ENCODE results near the gene TEX101.
"Not testable (repeated sequence)": the region's sequence is repeated elsewhere in the genome, so short reads cannot be mapped to it uniquely, and the experiment has no call there.

The TEX101 gene, protein sequence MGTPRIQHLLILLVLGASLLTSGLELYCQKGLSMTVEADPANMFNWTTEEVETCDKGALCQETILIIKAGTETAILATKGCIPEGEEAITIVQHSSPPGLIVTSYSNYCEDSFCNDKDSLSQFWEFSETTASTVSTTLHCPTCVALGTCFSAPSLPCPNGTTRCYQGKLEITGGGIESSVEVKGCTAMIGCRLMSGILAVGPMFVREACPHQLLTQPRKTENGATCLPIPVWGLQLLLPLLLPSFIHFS

GRCh38 chr19:43414554-43414953 lies at the start of gene TEX101:
Gene TEX101 (plus strand): TSS chr19:43414890. CDS start chr19:43415920, 1,030 bp downstream.
- no peak for DNase-seq (ENCODE audit: low spot score)

- not testable (repeated sequence) for DNase-seq (ENCODE audit: low spot score)
These were observed 49.0 kb upstream of the TEX101 start for GRCh38 chr19:43365677-43366076.

GRCh38 chr19:43367822-43368221 lies 46.9 kb upstream of the TEX101 start:
- DNase-seq (ENCODE audit: low spot score), result no peak

GRCh38 chr19:43368897-43369296 lies 45.8 kb upstream of the TEX101 start:
- not testable (repeated sequence) for DNase-seq (ENCODE audit: low spot score)

DNA sequence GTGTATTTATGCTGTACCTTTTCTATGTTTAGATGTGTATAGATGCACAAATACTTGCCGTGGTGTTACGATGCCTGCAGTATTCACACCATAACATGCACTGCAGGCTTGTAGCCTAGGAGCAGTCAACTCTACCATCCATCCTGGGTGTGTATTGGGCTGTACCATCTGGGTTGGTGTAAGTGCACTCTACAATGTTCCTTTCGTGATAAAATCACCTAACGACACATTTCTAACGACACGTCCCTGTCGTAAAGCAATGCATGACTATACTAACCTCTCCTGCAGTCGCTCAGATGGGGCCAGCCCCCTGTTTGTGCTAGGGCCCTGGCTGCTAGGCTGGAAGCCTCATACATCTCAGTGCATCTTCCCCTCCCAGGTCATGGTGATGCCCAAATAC lies 42.8 kb upstream of the TEX101 start:
- no peak for DNase-seq (ENCODE audit: low spot score)

GRCh38 chr19:43372462-43372861 lies 42.2 kb upstream of the TEX101 start:
- DNase-seq (ENCODE audit: low spot score), result no peak

DNA sequence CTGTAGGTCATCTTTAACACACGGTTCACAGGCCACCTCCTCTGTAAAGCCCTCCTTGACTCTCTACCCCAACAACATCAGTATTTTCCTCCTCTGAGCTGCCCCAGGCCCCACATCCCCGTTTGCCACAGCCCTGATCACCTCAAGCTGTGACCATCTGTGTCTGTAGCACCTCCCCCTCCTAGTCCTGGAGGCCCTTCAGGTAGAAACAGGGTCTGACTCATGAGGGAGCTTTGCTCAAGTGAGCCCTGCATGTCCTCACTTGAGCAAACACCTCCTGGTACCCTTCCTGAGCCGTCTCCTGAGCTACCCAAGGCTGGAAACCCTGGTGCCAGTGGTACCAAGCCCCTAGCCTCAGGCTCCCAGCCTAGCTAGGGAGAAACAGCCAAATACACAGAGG lies 37.1 kb upstream of the TEX101 start:
- not testable (repeated sequence) for DNase-seq (ENCODE audit: low spot score)

GRCh38 chr19:43380008-43380407 lies 34.7 kb upstream of the TEX101 start:
- no peak for DNase-seq (ENCODE audit: low spot score)

DNA sequence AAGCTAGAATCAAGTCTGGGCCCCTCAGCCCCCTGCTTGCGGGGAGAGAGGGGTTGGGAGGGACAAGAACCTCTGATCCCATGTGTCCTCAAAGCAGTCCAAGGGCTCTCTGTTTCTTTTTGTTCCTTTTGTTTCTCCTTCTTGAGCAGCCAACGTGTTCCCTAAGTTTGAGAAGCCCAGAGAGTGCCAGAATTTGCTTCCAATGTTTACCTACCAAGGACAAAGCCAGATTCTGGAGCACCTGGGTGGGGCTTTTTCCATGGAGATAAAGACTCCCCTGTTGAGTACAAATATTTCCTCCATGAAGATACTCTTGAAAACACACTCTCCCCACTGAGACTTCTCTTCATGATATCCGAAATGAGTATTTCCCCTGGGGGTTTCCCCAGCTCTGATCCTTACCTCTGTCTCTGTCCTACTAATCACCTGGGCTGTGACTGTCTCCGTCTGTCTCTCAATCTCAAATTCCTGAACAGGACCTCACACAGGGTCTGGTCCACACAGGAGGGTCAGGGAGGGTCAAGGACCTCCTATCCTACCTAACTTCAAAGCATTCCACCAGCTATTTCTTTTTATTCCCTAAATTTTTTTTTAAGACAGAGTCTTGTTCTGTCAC lies 33.8 kb upstream of the TEX101 start:
- DNase-seq (ENCODE audit: low spot score), result no peak

DNA sequence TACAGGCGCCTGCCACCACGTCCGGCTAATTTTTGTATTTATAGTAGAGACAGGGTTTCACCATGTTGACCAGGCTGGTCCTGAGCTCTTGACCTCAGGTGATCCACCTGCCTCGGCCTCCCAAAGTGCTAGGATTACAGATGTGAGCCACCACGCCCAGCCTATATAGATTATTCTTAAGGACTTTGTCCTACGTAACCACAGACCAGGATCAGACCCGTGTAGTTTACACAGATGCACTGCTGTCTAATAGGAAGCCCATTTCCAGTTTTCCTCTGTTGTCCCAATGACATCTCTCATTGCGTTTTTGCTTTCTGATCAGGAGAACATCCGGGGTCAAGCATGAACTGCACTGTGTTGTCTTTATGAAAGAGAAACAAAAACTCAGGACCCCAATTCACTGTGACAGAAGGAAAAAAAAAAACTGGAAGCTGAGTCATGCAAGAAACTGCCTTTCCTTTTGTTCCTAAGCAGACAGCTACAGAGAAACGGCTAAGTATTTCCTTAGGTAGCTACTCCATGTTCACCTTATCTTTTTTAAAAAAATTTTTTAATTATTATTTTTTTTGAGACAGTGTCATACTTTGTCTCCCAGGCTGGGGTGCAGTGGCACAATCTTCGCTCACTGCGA lies 32.0 kb upstream of the TEX101 start:
- not testable (repeated sequence) for DNase-seq (ENCODE audit: low spot score)

DNA sequence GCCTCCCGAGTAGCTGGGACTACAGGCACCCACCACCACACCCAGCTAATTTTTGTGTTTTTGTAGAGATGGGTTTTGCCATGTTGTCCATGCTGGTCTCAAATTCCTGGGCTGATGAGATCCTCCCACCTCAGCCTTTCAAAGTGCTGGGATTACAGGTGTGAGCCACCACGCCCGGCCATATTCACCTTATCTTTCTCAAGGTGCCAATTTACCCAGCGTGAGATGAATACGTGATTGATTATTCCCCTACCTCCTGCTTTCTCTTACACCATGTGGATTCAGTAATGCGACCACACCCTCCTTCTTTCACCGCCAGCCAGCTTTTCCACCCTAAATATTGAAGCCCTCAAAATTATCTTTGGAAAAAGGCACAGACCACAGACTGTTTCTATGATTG lies 31.4 kb upstream of the TEX101 start:
- not testable (repeated sequence) for DNase-seq (ENCODE audit: low spot score)

- not testable (repeated sequence) for DNase-seq (ENCODE audit: low spot score)
These were observed 30.9 kb upstream of the TEX101 start for GRCh38 chr19:43383759-43384158.

DNA sequence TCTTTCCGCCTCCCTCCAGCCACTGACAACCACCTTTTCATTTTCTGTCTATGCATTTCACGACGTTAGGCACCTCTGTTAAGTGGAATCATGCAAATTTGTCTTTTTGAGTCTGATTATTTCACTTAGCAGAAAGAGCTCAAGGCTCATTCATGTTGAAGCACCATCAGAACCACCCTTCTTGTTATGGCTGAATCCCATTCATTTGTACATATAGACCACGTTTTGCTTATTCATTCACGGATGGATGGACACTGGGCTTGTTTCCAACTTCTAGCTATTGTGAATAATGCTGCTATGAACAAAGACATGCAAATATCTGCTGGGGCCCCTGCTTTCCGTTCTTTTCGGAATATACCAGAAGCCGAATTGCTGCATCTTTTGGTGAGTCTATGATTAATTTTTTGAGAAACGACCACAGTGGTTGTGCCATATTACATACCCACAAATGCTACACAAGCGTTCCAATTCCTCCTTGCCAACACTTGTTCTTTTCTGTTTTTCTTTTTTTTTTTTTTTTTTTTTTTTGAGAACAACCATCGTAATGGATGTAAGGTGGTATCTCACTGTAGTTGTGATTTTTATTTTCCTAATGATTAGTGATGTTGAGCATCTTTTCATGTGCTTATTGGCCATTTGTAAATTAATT lies 23.7 kb upstream of the TEX101 start:
- not testable (repeated sequence) for DNase-seq (ENCODE audit: low spot score)

DNA sequence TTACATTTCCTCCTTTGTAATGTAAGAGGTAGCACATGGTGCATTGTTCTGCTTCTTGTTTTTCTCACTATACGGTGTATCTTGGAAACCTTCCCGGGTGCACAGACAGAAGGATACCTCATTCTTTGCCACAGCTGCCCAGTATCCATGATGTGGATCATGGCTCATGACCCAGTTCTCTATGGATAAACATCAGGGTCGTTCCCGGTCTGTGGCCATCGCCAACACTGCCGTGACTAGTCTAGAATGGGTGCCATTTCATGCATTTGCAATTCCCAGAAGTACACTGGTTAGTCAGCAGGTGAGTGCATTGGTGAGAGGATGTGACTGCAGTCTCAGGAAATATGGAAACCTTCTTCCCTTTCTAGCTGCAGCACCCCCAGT lies 23.1 kb upstream of the TEX101 start:
- DNase-seq (ENCODE audit: low spot score), result not testable (repeated sequence)

- DNase-seq (ENCODE audit: low spot score), result not testable (repeated sequence)
These were observed 21.2 kb upstream of the TEX101 start for GRCh38 chr19:43393501-43393900.

DNA sequence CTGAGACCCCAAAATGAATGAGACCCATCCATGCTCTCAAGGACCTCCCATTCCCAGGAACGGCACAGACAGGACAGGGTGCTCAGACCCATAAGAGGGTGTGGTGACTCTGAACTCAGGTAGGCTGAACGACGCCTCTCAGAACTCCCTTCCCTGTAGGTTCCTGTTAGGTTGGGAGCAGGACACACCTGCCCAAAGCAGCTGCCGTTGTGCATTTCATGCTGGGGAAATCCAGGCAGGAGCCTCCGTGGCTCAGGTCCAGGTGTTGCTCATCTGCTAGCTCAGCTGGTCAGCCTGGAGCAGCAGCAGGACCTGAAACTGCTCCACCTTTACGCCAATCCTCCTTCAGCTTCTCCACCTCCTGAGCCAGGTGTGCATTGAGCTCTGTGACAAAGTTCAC lies 19.1 kb upstream of the TEX101 start:
- DNase-seq (ENCODE audit: low spot score), result no peak

DNA sequence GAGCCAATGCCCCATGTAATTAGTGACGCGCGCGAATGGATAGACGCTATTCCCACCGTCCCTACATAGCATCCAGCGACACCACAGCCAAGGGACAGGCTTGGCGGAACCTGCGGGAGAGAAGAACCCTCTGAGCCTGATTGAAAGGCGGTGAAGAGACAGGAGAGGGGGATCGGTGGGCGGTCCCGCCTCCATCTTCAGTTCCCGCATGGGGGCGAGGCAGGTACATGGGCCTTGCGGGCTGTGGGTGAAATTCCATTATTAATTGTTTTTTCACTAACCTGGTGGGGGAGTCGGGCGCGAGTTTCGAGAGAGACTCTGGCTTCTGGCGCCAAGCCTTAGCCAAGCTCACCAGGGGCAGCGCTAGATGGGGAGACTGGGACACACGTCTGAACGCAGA lies 8.4 kb upstream of the TEX101 start:
- no peak for DNase-seq (ENCODE audit: low spot score)

DNA sequence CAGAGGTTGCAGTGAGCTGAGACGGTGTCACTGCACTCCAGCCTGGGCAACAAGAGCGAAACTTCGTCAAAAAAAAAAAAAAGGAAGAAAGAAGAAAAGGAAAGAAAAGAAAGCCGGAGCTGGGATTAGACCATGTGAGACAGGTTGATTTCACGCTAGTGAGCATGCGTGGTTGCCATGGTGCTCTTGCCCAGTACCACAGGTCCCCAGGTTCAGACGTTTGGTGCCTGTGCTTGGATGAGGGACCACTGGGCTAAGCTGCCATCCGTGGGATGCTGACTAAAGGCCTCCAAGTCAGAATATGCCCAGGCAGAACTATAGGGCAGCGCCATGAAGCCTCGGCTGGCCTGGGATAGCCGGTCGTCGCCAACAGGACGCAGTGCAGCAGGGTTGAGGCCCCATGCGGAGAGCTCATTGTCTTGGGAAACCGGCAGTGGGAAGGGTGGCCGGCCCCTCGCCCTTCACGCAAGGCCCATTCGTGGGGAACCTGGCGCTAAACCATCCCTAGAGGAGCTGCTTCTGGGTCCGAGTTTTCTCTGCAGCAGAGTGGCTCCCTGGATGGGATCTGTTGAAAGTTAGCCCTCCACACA lies 7.2 kb upstream of the TEX101 start:
- no peak for DNase-seq (ENCODE audit: low spot score)

DNA sequence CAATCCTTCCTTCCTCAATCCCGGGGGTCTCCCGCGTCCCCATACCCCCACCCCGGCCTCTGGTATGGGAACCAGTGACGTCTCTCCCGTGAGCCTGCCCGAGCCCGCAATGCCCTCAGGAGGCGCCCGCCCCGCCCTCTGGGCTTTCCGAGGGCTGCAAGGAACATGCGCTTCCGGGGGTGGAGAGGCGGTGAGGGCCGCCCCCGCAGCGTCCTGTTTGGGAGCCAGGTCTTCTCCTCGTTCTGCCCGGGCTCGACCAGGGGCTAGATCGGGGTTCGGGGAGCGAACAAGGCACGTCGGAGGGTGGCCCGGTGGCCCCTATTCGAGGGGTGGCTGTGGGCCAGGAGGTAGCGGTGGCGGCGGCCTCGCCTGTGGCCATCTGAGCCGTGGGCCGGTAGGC lies 6.6 kb upstream of the TEX101 start:
- DNase-seq (ENCODE audit: low spot score), result no peak

- no peak for DNase-seq (ENCODE audit: low spot score)
These were observed 5.3 kb upstream of the TEX101 start for GRCh38 chr19:43409415-43409814.

GRCh38 chr19:43412441-43412840 lies 2.2 kb upstream of the TEX101 start:
- DNase-seq (ENCODE audit: low spot score), result no peak

GRCh38 chr19:43416951-43417623 lies 2.4 kb downstream of the TEX101 start:
- DNase-seq (ENCODE audit: low spot score), result no peak

All from hepatic stellate cell (primary cell).